CD14-positive monocyte (primary cell): ENCODE results near the gene ZNF346. TPM values are rescaled to one million over a fixed set of nuclear protein-coding genes. Genes with fewer than 3 reads are reported as not detected.

Experiments
- DNase-seq, 3 donors: peaks; one replicate each; pipeline ENCODE4 v3.0.0-alpha.2; 2011 to 2022
- H2AFZ ChIP-seq: 2 replicates; pipeline ENCODE4 v1.6.0; 2012; ENCODE audit warnings: mild to moderate bottlenecking, low read depth, low read length, inconsistent platforms; ENCODE audit not compliant: insufficient read depth, poor library complexity, severe bottlenecking
- H3K27ac ChIP-seq, 2 donors: 1 replicate in 1 of 2; 2 replicates in 1 of 2; pipeline ENCODE4 v1.5.1; 2012 to 2013; ENCODE audit warnings: low read length in 2 of 2, control low read depth in 1 of 2, inconsistent platforms in 1 of 2, low read depth in 1 of 2, mild to moderate bottlenecking in 1 of 2
- H3K27me3 ChIP-seq, 2 donors: one replicate each; pipeline versions ENCODE4 v1.6.0 to v1.6.1; 2011 to 2013; ENCODE audit warnings: low read length in 2 of 2; ENCODE audit not compliant: control insufficient read depth in 2 of 2, insufficient read depth in 2 of 2
- H3K36me3 ChIP-seq, 2 donors: replicated peaks in 1 of 2; 1 replicate in 1 of 2; 2 replicates in 1 of 2; pipeline versions ENCODE4 v1.5.1 to v1.6.1; 2012 to 2013; ENCODE audit warnings: low read length in 2 of 2, control low read depth in 1 of 2, inconsistent platforms in 1 of 2, mild to moderate bottlenecking in 1 of 2; ENCODE audit not compliant: insufficient read depth in 2 of 2, control insufficient read depth in 1 of 2
- H3K4me1 ChIP-seq, 2 donors: 1 replicate in 1 of 2; 2 replicates in 1 of 2; pipeline versions ENCODE4 v1.5.1 to v1.6.1; 2012 to 2013; ENCODE audit warnings: low read length in 2 of 2, control low read depth in 1 of 2, inconsistent platforms in 1 of 2, mild to moderate bottlenecking in 1 of 2, moderate library complexity in 1 of 2; ENCODE audit not compliant: insufficient read depth in 2 of 2, control insufficient read depth in 1 of 2
- H3K4me2 ChIP-seq: replicated peaks from 2 replicates; pipeline ENCODE3; 2012; ENCODE audit warnings: low read length, moderate library complexity, mild to moderate bottlenecking; ENCODE audit not compliant: poor library complexity, severe bottlenecking; ENCODE audit errors: extremely low read depth
- H3K4me3 ChIP-seq, 3 experiments: fragments of 200-600 bp in 1 of 3; sonication (generic) in 1 of 3; replicated peaks in 1 of 3; 1 replicate in 2 of 3; 2 replicates in 1 of 3; pipeline ENCODE4 v1.5.1; 2011 to 2013; ENCODE audit warnings: low read length in 3 of 3, mild to moderate bottlenecking in 3 of 3, control low read depth in 2 of 3, low read depth in 2 of 3, inconsistent platforms in 1 of 3, moderate library complexity in 1 of 3
- H3K79me2 ChIP-seq: 2 replicates; pipeline ENCODE4 v1.6.0; 2012; ENCODE audit warnings: mild to moderate bottlenecking, control low read depth, inconsistent platforms, low read length, moderate library complexity; ENCODE audit not compliant: insufficient read depth
- H3K9ac ChIP-seq: 2 replicates; pipeline ENCODE4 v1.6.0; 2017; ENCODE audit warnings: low read length, mild to moderate bottlenecking; ENCODE audit not compliant: insufficient read depth, poor library complexity, severe bottlenecking
- H3K9me3 ChIP-seq, 2 donors: replicated peaks in 1 of 2; 1 replicate in 1 of 2; 2 replicates in 1 of 2; pipeline versions ENCODE4 v1.5.1 to v1.6.1; 2012 to 2013; ENCODE audit warnings: low read length in 2 of 2, control low read depth in 1 of 2; ENCODE audit not compliant: control insufficient read depth in 1 of 2, insufficient read depth in 1 of 2
- H4K20me1 ChIP-seq: 2 replicates; pipeline ENCODE4 v1.6.0; 2012; ENCODE audit warnings: mild to moderate bottlenecking, low read length, control low read depth, moderate library complexity; ENCODE audit not compliant: insufficient read depth
- H3K27ac Mint-ChIP-seq, 7 donors: one replicate each; pipeline ENCODE4 v1.8.0; 2020; ENCODE audit warnings: mild to moderate bottlenecking in 7 of 7, mixed read lengths in 7 of 7, moderate library complexity in 6 of 7, inconsistent platforms in 2 of 7
- H3K27me3 Mint-ChIP-seq, 3 donors: one replicate each; pipeline ENCODE4 v1.8.0; 2021 to 2022; ENCODE audit warnings: low read depth in 3 of 3, mild to moderate bottlenecking in 3 of 3, mixed read lengths in 3 of 3, moderate library complexity in 3 of 3, inconsistent platforms in 1 of 3
- H3K36me3 Mint-ChIP-seq, 2 donors: one replicate each; pipeline ENCODE4 v1.8.0; 2020; ENCODE audit warnings: mixed read lengths in 2 of 2, inconsistent platforms in 1 of 2, mild to moderate bottlenecking in 1 of 2
- H3K4me1 Mint-ChIP-seq: one replicate; pipeline ENCODE4 v1.8.0; 2020; ENCODE audit warnings: mild to moderate bottlenecking, mixed read lengths
- H3K4me3 Mint-ChIP-seq, 2 donors: one replicate each; pipeline ENCODE4 v1.8.0; 2020; ENCODE audit warnings: mild to moderate bottlenecking in 2 of 2, mixed read lengths in 2 of 2, moderate library complexity in 1 of 2
- H3K9me3 Mint-ChIP-seq, 7 donors: one replicate each; pipeline ENCODE4 v1.8.0; 2020 to 2022; ENCODE audit warnings: mixed read lengths in 7 of 7, mild to moderate bottlenecking in 6 of 7, moderate library complexity in 6 of 7, inconsistent platforms in 2 of 7
- WGBS: methylation state at CpG from one replicate; pipeline ENCODE4 v1.1.5; 2013; ENCODE audit warnings: missing lambda C conversion rate; ENCODE audit not compliant: insufficient coverage; 5-methylcytosine and 5-hydroxymethylcytosine counted together
- intact Hi-C, 2 donors: fragments of 100-400 bp; cut with micrococcal nuclease; formaldehyde crosslinking; loops; one replicate each; pipeline versions ENCODE4 v1.15.0 to v1.15.1; 2023
- polyA plus RNA-seq, 3 donors: library from polyadenylated mRNA; depleted of rRNA in 1 of 3; unstranded in 2 of 3; stranded (reverse) in 1 of 3; fragments of 300-500 nt in 2 of 3; fragments of >200 nt in 1 of 3; fragmentation: Illumina TruSeq in 2 of 3; gene quantifications; 1 replicate in 2 of 3; 2 replicates in 1 of 3; pipeline ENCODE4 v1.2.3, GENCODE V29; 2012 to 2021
- TF ChIP-seq, protein P1 (sequence below): fragments of 200-600 bp; IDR thresholded peaks from one replicate; pipeline ENCODE4 v1.8.0; 2022; ENCODE audit warnings: antibody characterized with exemption, mild to moderate bottlenecking

Gene ZNF346
- polyA plus RNA-seq, 3 donors: 6.0 to 9.6 (median 6.4) TPM

DNA sequence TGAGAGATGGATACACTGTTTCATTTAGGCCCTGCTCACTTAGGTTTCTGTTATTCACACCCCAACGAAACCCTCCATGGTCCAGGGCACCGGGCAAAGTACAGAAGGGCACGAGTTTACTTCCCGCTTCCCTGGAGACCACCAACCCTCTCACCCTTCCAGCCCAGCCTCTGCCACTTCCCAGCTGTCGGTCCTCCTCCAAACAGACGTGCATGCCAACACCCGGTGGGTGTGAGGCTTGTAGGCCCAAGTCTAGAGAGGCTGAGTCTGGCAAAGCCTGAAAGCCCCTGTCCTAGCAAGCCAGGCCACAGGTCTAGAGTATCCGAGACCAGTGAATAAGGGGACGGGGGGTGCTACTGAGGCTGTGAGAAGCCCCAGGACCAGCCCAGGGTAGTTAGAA, 57.1 kb downstream of the ZNF346 start:
- intact Hi-C loops: no loop called here
- Histone ChIP-seq H3K9me3 (no peaks in the 10 kb centered on the region), H3K4me3 (no peak overlapping the region), H3K4me2 (no peak overlapping the region), H4K20me1 (no peaks in the 10 kb centered on the region), H3K36me3 (no peaks in the 10 kb centered on the region), H3K27ac (no peak overlapping the region), H3K9ac (no peak overlapping the region), H2AFZ (no peak overlapping the region), H3K4me1 (no peaks in the 10 kb centered on the region), H3K79me2 (no peaks in the 10 kb centered on the region), H3K27me3 (peaks cover 0 to 8% of the 10 kb centered on the region in 2 donors)
- peak overlapping the region in 1 of 7 donors; percentile 42 for H3K27ac Mint-ChIP-seq
- no peak for DNase-seq
- peaks cover 1 to 5% of the 10 kb centered on the region in 2 donors for H3K36me3 Mint-ChIP-seq
- 82% methylated on average over 7 of the region's 9 CpGs for WGBS
- TF ChIP-seq, protein P1, sequence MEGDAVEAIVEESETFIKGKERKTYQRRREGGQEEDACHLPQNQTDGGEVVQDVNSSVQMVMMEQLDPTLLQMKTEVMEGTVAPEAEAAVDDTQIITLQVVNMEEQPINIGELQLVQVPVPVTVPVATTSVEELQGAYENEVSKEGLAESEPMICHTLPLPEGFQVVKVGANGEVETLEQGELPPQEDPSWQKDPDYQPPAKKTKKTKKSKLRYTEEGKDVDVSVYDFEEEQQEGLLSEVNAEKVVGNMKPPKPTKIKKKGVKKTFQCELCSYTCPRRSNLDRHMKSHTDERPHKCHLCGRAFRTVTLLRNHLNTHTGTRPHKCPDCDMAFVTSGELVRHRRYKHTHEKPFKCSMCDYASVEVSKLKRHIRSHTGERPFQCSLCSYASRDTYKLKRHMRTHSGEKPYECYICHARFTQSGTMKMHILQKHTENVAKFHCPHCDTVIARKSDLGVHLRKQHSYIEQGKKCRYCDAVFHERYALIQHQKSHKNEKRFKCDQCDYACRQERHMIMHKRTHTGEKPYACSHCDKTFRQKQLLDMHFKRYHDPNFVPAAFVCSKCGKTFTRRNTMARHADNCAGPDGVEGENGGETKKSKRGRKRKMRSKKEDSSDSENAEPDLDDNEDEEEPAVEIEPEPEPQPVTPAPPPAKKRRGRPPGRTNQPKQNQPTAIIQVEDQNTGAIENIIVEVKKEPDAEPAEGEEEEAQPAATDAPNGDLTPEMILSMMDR: no peak
- H3K4me3 Mint-ChIP-seq: no peak overlapping the region
- no peaks in the 10 kb centered on the region for H3K9me3 Mint-ChIP-seq
- H3K4me1 Mint-ChIP-seq: peaks cover 1% of the 10 kb centered on the region
- H3K27me3 Mint-ChIP-seq: peaks cover 12 to 21% (median 19%) of the 10 kb centered on the region in 3 donors

DNA sequence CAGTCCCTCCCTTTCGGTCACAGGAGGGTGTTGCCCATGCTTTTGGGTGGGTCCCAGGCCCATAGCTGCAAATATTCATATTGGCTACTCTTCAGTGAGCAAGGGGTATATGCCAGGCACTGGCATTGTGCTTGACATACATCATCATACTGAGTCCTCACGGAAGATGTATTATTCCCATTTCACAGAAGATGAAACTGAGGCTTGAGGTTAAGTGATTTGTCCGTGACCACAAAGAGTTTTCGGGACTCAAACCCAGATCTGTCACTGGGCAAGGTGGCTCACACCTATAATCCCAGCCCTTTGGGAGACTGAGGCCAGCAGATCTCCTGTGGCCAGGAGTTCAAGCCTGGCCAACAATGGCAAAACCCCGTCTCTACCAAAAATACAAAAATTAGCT, 57.8 kb downstream of the ZNF346 start:
- no peaks in the 10 kb centered on the region for H3K79me2 ChIP-seq
- TF ChIP-seq, protein P1: no peak
- H3K4me2 ChIP-seq: no peak overlapping the region
- H3K4me3 ChIP-seq: no peak overlapping the region
- Mint-ChIP-seq H3K27me3 (peaks cover 16 to 24% (median 22%) of the 10 kb centered on the region in 3 donors), H3K36me3 (peaks cover 0 to 5% of the 10 kb centered on the region in 2 donors), H3K4me1 (peaks cover 1% of the 10 kb centered on the region), H3K4me3 (no peak overlapping the region), H3K27ac (no peak overlapping the region), H3K9me3 (no peaks in the 10 kb centered on the region)
- peaks cover 0 to 8% of the 10 kb centered on the region in 2 donors for H3K27me3 ChIP-seq
- no peak overlapping the region for H3K27ac ChIP-seq
- intact Hi-C loops: no loop called here
- no peaks in the 10 kb centered on the region for H3K4me1 ChIP-seq
- H2AFZ ChIP-seq: no peak overlapping the region
- 90% methylated on average over 2 of the region's 5 CpGs for WGBS
- H3K9me3 ChIP-seq: no peaks in the 10 kb centered on the region
- no peaks in the 10 kb centered on the region for H3K36me3 ChIP-seq
- no peak overlapping the region for H3K9ac ChIP-seq
- no peak for DNase-seq
- no peaks in the 10 kb centered on the region for H4K20me1 ChIP-seq
